PFSK-1 (cell line): ENCODE measurements around the gene NR5A1.

ENCODE experiments used
- FOXP2 ChIP-seq: optimal IDR thresholded peaks from 2 replicates; pipeline ENCODE3; 2011; ENCODE audit warnings: borderline replicate concordance, control low read depth, inconsistent platforms; ENCODE audit not compliant: insufficient read depth; ENCODE audit errors: extremely low read length, extremely low read depth
- POLR2AphosphoS5 ChIP-seq: IDR thresholded peaks from 2 replicates; pipeline ENCODE4 v1.6.1; 2012; ENCODE audit warnings: low read depth, mild to moderate bottlenecking, control low read depth, low read length, moderate library complexity
- SIN3A ChIP-seq: IDR thresholded peaks from 2 replicates; pipeline ENCODE4 v1.6.1; 2012; ENCODE audit warnings: mild to moderate bottlenecking, low read length, moderate library complexity, borderline replicate concordance; ENCODE audit not compliant: insufficient read depth
- TAF1 ChIP-seq: IDR thresholded peaks from 2 replicates; pipeline ENCODE4 v1.6.1; 2012; ENCODE audit warnings: low read length, control low read depth, borderline replicate concordance; ENCODE audit not compliant: insufficient read depth
- TF ChIP-seq, protein P1 (sequence below), 2 experiments: IDR thresholded peaks; 2 replicates each; pipeline versions ENCODE4 v1.6.1 to v1.8.0; 2011 to 2012; ENCODE audit warnings: low read depth in 2 of 2, low read length in 2 of 2, control low read depth in 1 of 2, inconsistent platforms in 1 of 2, mild to moderate bottlenecking in 1 of 2, moderate library complexity in 1 of 2; ENCODE audit not compliant: insufficient read depth in 1 of 2

NR5A1 gene

DNA sequence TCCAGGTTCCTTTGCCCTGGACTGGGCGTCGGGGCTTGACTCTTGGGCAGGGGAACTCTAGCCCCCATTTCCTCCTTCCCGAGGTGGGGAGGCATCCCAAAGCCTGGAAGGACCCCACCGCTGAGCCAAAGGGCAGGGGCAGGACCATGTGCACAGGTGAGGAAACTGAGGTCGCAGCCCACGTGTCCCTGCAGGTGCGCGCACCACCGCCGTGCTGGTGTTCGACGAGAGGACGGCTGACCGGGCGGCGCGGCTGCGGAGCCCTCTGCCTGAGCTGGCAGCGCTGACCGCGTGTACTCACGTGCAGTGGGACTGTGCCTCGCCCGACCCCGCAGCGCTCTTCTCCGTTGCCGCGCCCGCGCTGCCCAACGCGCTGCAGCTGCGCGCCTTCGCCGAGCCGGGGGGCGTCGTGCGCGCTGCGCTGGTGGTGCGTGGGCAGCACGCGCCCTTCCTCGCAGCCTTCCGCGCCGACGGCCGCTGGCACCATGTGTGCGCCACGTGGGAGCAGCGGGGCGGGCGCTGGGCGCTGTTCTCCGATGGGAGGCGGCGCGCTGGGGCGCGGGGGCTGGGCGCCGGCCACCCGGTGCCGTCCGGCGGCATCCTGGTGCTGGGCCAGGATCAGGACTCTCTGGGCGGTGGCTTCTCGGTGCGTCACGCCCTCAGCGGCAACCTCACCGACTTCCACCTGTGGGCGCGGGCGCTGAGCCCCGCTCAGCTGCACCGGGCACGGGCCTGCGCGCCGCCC, 54.2 kb downstream of the NR5A1 start:
- no peak for TF ChIP-seq SIN3A
- TF ChIP-seq, protein P1, sequence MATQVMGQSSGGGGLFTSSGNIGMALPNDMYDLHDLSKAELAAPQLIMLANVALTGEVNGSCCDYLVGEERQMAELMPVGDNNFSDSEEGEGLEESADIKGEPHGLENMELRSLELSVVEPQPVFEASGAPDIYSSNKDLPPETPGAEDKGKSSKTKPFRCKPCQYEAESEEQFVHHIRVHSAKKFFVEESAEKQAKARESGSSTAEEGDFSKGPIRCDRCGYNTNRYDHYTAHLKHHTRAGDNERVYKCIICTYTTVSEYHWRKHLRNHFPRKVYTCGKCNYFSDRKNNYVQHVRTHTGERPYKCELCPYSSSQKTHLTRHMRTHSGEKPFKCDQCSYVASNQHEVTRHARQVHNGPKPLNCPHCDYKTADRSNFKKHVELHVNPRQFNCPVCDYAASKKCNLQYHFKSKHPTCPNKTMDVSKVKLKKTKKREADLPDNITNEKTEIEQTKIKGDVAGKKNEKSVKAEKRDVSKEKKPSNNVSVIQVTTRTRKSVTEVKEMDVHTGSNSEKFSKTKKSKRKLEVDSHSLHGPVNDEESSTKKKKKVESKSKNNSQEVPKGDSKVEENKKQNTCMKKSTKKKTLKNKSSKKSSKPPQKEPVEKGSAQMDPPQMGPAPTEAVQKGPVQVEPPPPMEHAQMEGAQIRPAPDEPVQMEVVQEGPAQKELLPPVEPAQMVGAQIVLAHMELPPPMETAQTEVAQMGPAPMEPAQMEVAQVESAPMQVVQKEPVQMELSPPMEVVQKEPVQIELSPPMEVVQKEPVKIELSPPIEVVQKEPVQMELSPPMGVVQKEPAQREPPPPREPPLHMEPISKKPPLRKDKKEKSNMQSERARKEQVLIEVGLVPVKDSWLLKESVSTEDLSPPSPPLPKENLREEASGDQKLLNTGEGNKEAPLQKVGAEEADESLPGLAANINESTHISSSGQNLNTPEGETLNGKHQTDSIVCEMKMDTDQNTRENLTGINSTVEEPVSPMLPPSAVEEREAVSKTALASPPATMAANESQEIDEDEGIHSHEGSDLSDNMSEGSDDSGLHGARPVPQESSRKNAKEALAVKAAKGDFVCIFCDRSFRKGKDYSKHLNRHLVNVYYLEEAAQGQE (IDR thresholded peaks at IDR 0.05; ENCODE audit: insufficient read depth in 1 of 2, low read depth in 2 of 2, low read length in 2 of 2): no peak
- no peak for TF ChIP-seq POLR2AphosphoS5
- TF ChIP-seq FOXP2: no peak
- no peak for TF ChIP-seq TAF1

- TF ChIP-seq TAF1: no peak
- TF ChIP-seq SIN3A: no peak
- TF ChIP-seq POLR2AphosphoS5: no peak
- TF ChIP-seq, protein P1 (IDR thresholded peaks at IDR 0.05; ENCODE audit: insufficient read depth in 1 of 2, low read depth in 2 of 2, low read length in 2 of 2): no peak
- no peak for TF ChIP-seq FOXP2
Measured at GRCh38 chr9:124452326-124452725, 54.9 kb downstream of the NR5A1 start.

- TF ChIP-seq POLR2AphosphoS5 (no peak), FOXP2 (no peak), TAF1 (no peak), SIN3A (no peak)
- TF ChIP-seq, protein P1 (IDR thresholded peaks at IDR 0.05; ENCODE audit: insufficient read depth in 1 of 2, low read depth in 2 of 2, low read length in 2 of 2): no peak
Measured at GRCh38 chr9:124450931-124451661, 56.1 kb downstream of the NR5A1 start.

GRCh38 chr9:124450241-124450924, 56.8 kb downstream of the NR5A1 start, which contains the start of gene ADGRD2:
ADGRD2 (plus strand) TSS chr9:124450451; CDS start chr9:124451667, 1,216 bp downstream.
- TF ChIP-seq POLR2AphosphoS5 (no peak), SIN3A (no peak), FOXP2 (no peak), TAF1 (no peak)
- TF ChIP-seq, protein P1 (IDR thresholded peaks at IDR 0.05; ENCODE audit: insufficient read depth in 1 of 2, low read depth in 2 of 2, low read length in 2 of 2): no peak
